KMS-11 (cell line): ENCODE data around the gene ATP8A2.

Experiments used
- H2AFZ ChIP-seq: fragments of 200-600 bp; sonication (generic); 2 replicates; pipeline ENCODE4 v1.6.1; 2016; ENCODE audit warnings: antibody characterized with exemption, mixed run types, low read depth
- H3K27ac ChIP-seq: fragments of 200-600 bp; sonication (generic); 2 replicates; pipeline ENCODE4 v1.6.1; 2016; ENCODE audit warnings: mild to moderate bottlenecking, mixed run types
- H3K27me3 ChIP-seq: fragments of 200-600 bp; sonication (generic); 2 replicates; pipeline ENCODE4 v1.6.1; 2017; ENCODE audit warnings: mild to moderate bottlenecking, low read depth, mixed run types, moderate library complexity; ENCODE audit not compliant: insufficient read depth
- H3K36me3 ChIP-seq: fragments of 200-600 bp; sonication (generic); 2 replicates; pipeline ENCODE4 v1.6.1; 2017; ENCODE audit warnings: mild to moderate bottlenecking, mixed run types; ENCODE audit not compliant: insufficient read depth
- H3K4me1 ChIP-seq: fragments of 200-600 bp; sonication (generic); 2 replicates; pipeline ENCODE4 v1.6.1; 2016; ENCODE audit warnings: mild to moderate bottlenecking, low read depth, mixed run types; ENCODE audit not compliant: poor library complexity, severe bottlenecking
- H3K4me2 ChIP-seq: fragments of 200-600 bp; sonication (generic); 2 replicates; pipeline ENCODE4 v1.7.0; 2016; ENCODE audit warnings: mild to moderate bottlenecking, mixed run types
- H3K4me3 ChIP-seq: fragments of 200-600 bp; sonication (generic); IDR thresholded peaks from 2 replicates; pipeline ENCODE4 v1.6.1; 2017; ENCODE audit warnings: low read depth, low read length, mixed read lengths; ENCODE audit not compliant: insufficient read depth
- H3K79me2 ChIP-seq: fragments of 200-600 bp; sonication (generic); 2 replicates; pipeline ENCODE4 v1.6.1; 2016; ENCODE audit warnings: low read depth, mixed run types; ENCODE audit not compliant: insufficient read depth
- H3K9ac ChIP-seq: fragments of 200-600 bp; sonication (generic); 2 replicates; pipeline ENCODE4 v1.6.1; 2016; ENCODE audit warnings: mild to moderate bottlenecking, mixed run types
- H4K20me1 ChIP-seq: fragments of 200-600 bp; sonication (generic); 2 replicates; pipeline ENCODE4 v1.6.1; 2016; ENCODE audit warnings: mild to moderate bottlenecking, mixed run types; ENCODE audit not compliant: insufficient read depth
- TF ChIP-seq, protein P1 (sequence below): fragments of 200-600 bp; sonication (generic); conservative IDR thresholded peaks from 2 replicates; pipeline ENCODE4 v1.6.1; 2017; ENCODE audit warnings: low read depth, mild to moderate bottlenecking, antibody characterized with exemption, low read length, moderate library complexity, mixed read lengths

Gene ATP8A2

DNA sequence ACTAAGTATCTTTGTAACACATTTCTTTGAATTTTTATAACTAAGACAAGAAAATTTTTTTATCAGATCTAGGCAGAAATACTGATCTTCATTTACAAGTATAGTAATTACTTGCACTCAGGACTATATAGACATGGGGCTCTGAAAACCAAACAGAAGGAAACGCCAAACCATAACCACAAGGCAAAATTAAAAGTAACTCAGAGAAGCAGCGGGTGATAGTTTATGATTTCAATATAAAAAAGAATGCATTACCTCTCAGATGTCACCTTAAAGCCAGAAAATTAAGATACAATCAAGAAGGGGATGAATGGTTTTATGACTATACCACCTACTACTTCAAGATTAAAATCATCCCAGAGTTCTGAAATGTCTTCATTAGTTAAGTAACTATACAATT, 673.4 kb downstream of the ATP8A2 start:
- Histone ChIP-seq H2AFZ (no peak overlapping the region), H3K4me2 (no peak overlapping the region), H3K36me3 (no peaks in the 10 kb centered on the region), H3K9ac (no peak overlapping the region), H4K20me1 (no peaks in the 10 kb centered on the region), H3K4me1 (no peaks in the 10 kb centered on the region), H3K79me2 (no peaks in the 10 kb centered on the region), H3K27me3 (no peaks in the 10 kb centered on the region), H3K4me3 (no peak overlapping the region), H3K27ac (no peak overlapping the region)
- TF ChIP-seq, protein P1, sequence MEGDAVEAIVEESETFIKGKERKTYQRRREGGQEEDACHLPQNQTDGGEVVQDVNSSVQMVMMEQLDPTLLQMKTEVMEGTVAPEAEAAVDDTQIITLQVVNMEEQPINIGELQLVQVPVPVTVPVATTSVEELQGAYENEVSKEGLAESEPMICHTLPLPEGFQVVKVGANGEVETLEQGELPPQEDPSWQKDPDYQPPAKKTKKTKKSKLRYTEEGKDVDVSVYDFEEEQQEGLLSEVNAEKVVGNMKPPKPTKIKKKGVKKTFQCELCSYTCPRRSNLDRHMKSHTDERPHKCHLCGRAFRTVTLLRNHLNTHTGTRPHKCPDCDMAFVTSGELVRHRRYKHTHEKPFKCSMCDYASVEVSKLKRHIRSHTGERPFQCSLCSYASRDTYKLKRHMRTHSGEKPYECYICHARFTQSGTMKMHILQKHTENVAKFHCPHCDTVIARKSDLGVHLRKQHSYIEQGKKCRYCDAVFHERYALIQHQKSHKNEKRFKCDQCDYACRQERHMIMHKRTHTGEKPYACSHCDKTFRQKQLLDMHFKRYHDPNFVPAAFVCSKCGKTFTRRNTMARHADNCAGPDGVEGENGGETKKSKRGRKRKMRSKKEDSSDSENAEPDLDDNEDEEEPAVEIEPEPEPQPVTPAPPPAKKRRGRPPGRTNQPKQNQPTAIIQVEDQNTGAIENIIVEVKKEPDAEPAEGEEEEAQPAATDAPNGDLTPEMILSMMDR = no peak

DNA sequence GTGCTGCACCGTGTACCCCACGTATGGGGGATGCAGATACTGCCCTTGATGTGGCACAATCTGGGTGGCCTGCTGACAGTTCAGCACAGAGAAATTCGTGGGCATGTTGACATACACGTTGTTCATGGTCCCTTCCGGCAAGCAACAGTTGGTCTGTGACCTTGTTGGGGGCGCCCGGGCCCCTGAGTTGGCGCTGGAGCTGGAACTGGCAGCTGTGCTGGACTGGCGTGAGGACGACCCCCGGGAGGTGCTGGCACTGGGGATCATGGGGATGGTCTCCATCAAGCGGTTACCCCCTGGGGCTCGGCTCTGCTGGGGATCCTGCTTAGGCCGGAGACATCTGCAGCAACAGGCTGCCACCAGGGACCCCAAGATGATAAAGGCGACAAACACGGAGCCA, 674.9 kb downstream of the ATP8A2 start:
- TF ChIP-seq, protein P1 = no peak
- H3K79me2 ChIP-seq = no peaks in the 10 kb centered on the region
- no peaks in the 10 kb centered on the region for H3K4me1 ChIP-seq
- H3K9ac ChIP-seq = no peak overlapping the region
- H3K4me3 ChIP-seq = no peak overlapping the region
- no peak overlapping the region for H2AFZ ChIP-seq
- no peaks in the 10 kb centered on the region for H3K36me3 ChIP-seq
- H3K27me3 ChIP-seq = no peaks in the 10 kb centered on the region
- H3K4me2 ChIP-seq = no peak overlapping the region
- H4K20me1 ChIP-seq = no peaks in the 10 kb centered on the region
- no peak overlapping the region for H3K27ac ChIP-seq

DNA sequence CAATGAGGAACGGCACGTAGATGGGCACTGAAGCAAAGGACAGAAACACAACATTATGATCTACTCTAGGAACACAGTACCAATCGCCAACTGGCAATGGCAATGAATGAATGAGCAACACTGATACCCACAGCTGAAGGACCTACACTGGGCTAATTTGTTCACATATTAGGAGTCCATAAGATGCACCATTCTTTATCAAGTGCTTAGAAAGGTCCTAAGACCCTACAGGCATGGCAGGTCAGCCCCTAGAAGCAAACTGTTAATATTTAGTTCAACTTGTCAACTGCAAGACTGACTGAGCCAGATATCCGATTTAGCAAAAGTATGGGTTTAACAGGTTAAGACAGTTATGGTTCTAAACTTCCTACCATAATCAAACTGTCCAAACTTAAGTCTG, 675.3 kb downstream of the ATP8A2 start:
- no peaks in the 10 kb centered on the region for H4K20me1 ChIP-seq
- no peak overlapping the region for H2AFZ ChIP-seq
- H3K4me3 ChIP-seq = no peak overlapping the region
- no peaks in the 10 kb centered on the region for H3K27me3 ChIP-seq
- no peak overlapping the region for H3K27ac ChIP-seq
- H3K9ac ChIP-seq = no peak overlapping the region
- no peaks in the 10 kb centered on the region for H3K36me3 ChIP-seq
- H3K4me2 ChIP-seq = no peak overlapping the region
- TF ChIP-seq, protein P1 = no peak
- no peaks in the 10 kb centered on the region for H3K79me2 ChIP-seq
- H3K4me1 ChIP-seq = peaks cover under 1% of the 10 kb centered on the region

DNA sequence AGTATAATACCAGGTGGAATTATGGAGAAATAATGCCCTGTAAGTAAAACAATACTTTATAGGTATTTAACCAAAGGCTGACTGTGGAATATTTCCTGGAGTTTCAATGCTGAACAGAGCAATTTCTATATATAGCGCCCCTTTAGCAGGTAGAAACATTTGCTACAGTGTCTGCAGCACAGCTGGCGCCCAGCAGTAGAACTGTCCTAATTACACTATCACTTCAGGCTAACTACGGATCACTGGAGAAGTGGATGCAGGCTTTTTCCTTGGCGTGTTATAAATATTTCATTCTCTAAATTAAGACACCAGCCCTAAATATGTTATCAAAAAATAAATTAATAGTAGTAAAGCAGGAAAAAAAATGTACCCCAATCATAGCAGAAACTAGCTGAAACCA, 677.0 kb downstream of the ATP8A2 start:
- H3K4me2 ChIP-seq = no peak overlapping the region

More for the DNA sequence above, 677.0 kb downstream of the ATP8A2 start:
- Histone ChIP-seq H3K36me3 (no peaks in the 10 kb centered on the region), H2AFZ (no peak overlapping the region), H3K9ac (no peak overlapping the region), H4K20me1 (no peaks in the 10 kb centered on the region), H3K79me2 (no peaks in the 10 kb centered on the region), H3K27ac (no peak overlapping the region), H3K4me3 (no peak overlapping the region), H3K4me1 (peaks cover 10% of the 10 kb centered on the region), H3K27me3 (no peaks in the 10 kb centered on the region)
- TF ChIP-seq, protein P1 = no peak
